ENCODE results near the gene CYP2W1.
"Not testable (repeated sequence)": the region's sequence is repeated elsewhere in the genome, so short reads cannot be mapped to it uniquely, and the experiment has no call there.

The CYP2W1 gene

DNA sequence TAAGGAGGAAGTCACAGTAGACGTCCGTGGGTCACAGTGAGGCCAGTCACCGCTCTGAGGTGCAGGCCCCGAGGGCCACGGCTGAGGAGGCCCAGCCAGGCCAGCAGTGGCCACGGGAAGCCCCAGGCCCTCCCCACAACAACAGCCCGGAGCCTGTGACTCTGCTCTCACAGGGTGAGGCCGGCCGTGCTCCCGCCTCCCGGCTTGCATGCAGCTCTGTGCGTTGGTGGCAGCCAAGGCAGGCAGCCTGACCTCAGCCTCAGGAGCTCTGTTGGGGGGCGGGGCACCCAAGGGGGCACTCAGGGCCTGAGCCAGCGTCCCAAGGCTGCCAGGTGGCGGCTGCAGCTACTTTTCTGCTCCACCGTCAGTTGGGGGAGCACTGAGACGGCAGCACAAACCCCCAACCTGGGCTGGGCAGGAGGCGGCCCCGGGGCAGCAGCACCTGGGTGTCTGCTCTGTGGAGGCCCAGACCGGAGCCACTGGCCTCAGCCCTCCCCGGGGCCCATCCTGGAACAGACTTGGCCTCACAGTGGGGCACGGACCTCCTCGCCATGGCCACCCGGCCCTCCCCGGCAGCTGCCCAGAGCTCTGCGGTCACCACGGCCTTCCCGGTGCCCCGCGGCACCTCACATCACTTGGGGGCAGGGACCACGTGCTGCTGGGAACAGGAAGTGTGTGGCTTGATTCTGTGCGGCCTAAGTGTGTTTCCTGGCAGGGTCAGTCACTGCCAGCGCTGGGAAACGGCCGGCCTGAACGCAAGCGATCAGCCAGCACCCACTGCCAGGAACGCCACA lies 13.3 kb downstream of the CYP2W1 start:
- DNase-seq, result no peak

DNA sequence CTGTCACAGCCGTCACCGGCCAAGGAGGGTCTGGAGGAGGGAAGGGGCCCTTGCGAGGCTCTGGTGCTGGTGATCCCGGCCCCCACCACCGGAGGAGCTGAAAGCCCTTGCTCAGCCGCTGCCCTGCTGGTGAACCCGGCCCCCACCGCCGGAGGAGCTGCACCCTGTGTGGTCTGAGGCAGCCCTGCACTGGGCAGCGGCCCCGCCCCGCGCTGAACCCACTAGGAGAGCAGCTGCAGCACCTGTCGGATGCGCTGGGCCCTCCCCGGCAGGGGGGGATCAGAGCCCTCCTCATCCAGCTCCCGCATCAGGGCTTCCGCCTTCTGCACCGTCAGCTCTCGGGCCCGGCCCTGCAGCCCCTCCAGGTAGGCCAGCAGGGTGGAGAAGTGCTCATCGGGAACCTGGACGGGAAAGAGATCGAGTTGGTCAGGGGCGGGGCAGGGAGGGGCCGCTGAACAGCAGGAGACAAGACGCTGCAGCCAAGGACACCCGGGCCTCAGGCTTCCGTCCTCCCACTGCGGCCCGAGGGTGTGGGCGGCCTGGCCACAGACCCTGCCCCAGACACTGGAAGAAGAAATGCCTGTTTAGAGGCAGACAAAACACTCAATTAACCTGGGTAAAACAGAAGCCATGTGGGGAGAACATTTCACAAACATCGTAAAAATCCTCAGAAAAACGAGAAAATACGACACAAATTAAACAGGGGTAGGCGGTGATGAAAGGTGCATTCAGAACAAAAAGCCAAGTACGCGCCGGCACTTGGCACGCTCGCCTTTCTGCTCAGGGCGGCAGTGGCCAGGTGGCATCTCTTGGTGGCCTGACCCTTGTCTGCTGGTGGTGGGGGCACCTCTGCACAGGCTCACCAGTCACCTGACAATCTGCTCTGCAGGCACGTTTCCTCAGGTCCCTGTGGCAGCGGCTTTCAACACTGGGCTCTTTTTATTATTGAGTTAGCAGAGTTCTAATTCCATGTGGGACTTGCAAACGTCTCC lies 14.7 kb downstream of the CYP2W1 start:
- DNase-seq, result no peak

- no peak for DNase-seq
These were observed 16.3 kb downstream of the CYP2W1 start for GRCh38 chr7:999149-999879.

DNA sequence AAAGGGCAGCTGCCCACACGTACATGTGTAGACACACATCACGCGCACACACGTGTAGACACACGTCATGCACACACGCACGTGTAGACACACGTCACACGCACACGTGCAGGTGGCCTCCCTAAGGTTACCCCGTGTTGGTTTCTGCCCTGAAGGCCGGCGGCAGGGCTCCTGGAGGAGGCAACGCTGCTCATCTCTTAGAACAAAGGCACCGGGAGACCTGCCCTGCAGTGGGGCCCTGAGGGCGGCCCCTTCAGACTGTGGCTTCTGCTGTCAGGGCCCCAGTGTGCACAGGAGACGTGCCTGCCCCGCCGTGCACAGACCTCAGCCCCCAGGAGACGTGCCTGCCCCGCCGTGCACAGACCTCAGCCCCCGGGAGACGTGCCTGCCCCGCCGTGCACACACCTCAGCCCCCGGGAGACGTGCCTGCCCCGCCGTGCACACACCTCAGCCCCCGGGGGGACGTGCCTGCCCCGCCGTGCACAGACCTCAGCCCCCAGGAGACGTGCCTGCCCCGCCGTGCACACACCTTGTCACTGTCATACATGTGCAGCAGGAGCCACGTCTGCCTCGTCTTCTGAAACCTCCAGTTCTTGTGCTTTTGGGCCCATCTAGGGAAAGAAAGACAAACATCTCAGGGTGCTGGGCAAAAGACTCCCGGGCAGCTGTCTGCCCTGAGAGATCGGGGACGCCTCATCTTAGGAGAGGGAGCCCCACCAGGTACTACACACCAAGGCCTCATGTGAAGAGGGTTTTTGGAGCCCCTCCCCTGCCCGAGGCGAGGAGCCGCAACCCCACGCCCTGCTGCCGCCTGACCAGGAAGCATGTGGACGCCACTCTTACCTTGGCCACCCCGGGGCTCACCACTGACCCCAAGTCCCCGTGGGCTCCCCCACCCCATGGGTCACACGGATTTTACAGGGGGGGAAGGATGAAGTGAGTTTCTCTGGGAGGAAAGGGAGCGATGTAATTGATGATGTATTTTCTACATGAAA lies 17.3 kb downstream of the CYP2W1 start:
- no peak for DNase-seq

GRCh38 chr7:1001069-1001770 lies 18.2 kb downstream of the CYP2W1 start:
- not testable (repeated sequence) for DNase-seq

- DNase-seq, result not testable (repeated sequence)
These were observed 19.0 kb downstream of the CYP2W1 start for GRCh38 chr7:1002026-1002425.

DNA sequence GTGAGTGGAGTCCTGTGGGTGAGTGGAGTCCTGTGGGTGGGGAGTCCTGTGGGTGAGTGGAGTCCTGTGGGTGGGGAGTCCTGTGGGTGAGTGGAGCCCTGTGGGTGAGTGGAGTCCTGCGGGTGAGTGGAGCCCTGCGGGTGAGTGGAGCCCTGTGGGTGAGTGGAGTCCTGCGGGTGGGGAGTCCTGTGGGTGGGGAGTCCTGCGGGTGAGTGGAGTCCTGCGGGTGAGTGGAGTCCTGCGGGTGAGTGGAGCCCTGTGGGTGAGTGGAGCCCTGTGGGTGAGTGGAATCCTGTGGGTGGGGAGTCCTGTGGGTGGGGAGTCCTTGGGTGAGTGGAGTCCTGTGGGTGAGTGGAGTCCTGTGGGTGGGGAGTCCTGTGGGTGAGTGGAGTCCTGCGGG lies 19.5 kb downstream of the CYP2W1 start:
- DNase-seq, result not testable (repeated sequence)

- DNase-seq, result no peak
These were observed 21.3 kb downstream of the CYP2W1 start for GRCh38 chr7:1004018-1004852.

DNA sequence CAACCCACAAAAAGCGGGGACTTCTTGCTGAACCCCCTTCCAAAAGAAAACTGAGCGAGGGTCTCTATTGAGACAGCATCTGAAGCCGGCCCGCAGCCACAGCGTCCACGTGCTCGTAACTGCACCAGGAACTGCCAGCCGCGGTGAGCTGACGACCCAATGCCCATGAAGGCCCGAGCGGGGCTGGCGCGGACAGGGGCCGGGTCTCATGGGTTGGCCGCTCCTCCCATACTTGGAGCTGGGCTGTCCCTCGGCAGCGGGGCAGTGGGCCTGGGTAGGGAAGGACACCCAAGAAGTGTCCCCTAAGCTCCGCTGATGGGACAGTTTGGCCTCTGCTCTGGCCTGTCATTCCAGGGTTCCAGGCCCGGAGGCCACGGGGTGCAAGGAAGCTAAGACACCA lies 22.3 kb downstream of the CYP2W1 start:
- no peak for DNase-seq

GRCh38 chr7:1007901-1008300 lies 24.9 kb downstream of the CYP2W1 start:
- DNase-seq, result no peak

- DNase-seq, result no peak
These were observed 25.9 kb downstream of the CYP2W1 start for GRCh38 chr7:1008733-1009363.

- no peak for DNase-seq
These were observed 26.8 kb downstream of the CYP2W1 start for GRCh38 chr7:1009747-1010146.

GRCh38 chr7:1010226-1010625 lies 27.2 kb downstream of the CYP2W1 start:
- no peak for DNase-seq

DNA sequence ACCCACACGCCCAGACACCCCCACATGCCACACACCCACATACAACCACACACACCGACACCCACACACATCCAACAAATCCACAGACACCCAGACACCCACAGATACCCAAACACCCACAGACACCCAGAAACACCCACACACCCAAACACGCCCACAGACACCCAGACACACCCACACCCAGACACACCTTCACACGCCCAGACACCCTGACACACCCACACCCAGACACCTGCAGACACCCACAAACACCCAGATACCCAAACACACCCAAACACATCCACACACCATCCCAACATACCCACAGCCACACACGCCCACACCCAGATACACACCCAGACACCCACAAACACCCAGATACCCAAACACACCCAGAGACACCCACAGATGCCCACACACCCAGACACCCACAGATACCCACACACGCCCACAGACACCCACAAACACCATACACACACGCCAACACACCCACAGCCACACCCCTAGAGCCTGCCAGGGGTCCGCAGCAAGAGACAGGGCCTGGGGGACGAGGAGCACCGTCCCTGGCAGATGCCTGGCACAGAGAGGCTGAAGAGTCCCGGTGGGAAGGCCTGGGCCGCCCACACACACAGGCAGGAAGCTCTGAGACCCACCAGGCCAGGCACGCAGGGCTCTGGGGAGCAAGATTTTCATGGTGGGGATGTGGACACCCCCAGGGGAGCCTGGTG lies 28.5 kb downstream of the CYP2W1 start:
- DNase-seq, result no peak

DNA sequence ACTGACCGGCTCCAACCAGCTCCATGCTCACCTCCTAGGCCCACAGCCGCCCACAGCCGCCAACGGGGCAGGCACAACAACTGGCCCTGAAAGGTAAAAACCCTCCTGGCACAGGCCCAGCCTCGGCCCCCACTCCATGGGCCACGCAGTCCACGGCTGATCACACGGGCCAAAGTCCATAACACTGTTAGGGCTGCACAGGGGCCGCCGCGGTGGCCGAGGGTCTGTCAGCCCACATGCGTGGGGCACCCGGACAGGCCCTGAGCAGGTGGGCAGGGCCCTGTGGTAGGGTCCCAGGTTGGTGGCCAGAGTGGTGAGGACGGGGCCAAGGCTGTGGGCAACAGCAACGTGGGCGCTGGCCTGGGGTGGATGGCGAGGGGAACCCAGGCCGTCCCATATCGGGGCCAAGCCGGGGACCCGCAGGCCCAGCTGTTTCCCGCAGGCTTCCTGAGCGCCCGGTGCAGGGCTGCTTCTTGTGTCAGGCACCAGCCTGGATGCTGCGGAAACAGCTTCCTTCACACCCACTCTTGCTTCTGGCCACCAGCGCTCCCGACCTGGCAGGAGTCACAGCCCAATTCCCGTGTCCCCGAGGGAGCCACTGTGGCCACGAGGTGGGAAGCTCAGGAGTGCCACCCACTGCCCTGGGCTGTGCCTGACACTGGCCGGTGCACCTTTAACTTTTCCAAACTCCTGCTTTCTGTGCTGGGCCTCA lies 29.2 kb downstream of the CYP2W1 start:
- DNase-seq, result no peak

GRCh38 chr7:1012716-1013095 lies 29.7 kb downstream of the CYP2W1 start:
- no peak for DNase-seq

- DNase-seq, result no peak
These were observed 30.6 kb downstream of the CYP2W1 start for GRCh38 chr7:1013581-1013980.
